AG09319 (cell line): ENCODE measurements around the gene ST3GAL4.
"Not testable (repeated sequence)": the region's sequence is repeated elsewhere in the genome, so short reads cannot be mapped to it uniquely, and the experiment has no call there.

ENCODE experiments used
- DNase-seq: peaks from one replicate; pipeline ENCODE4 v3.0.0-alpha.2; 2010; ENCODE audit warnings: low read depth; ENCODE audit errors: extremely low read depth
- CTCF ChIP-seq: IDR thresholded peaks from 2 replicates; pipeline ENCODE4 v1.5.1; 2011; ENCODE audit warnings: low read depth, mild to moderate bottlenecking, inconsistent platforms, low read length, moderate library complexity

ST3GAL4 gene

GRCh38 chr11:126362879-126363655, 7.6 kb downstream of the ST3GAL4 start:
- DNase-seq: no peak
- TF ChIP-seq CTCF: no peak

- no peak for DNase-seq
- TF ChIP-seq CTCF: no peak
These were observed 8.3 kb downstream of the ST3GAL4 start for GRCh38 chr11:126363706-126364248.

- DNase-seq: not testable (repeated sequence)
These were observed 9.2 kb downstream of the ST3GAL4 start for GRCh38 chr11:126364735-126365134.

- not testable (repeated sequence) for DNase-seq
These were observed 10.0 kb downstream of the ST3GAL4 start for GRCh38 chr11:126365508-126365907.

- no peak for DNase-seq
- no peak for TF ChIP-seq CTCF
These were observed 10.8 kb downstream of the ST3GAL4 start for GRCh38 chr11:126366064-126366822.

- not testable (repeated sequence) for DNase-seq
These were observed 11.6 kb downstream of the ST3GAL4 start for GRCh38 chr11:126366823-126367654.

- DNase-seq: not testable (repeated sequence)
These were observed 12.3 kb downstream of the ST3GAL4 start for GRCh38 chr11:126367806-126368205.

GRCh38 chr11:126368336-126369119, 13.0 kb downstream of the ST3GAL4 start:
- not testable (repeated sequence) for DNase-seq

GRCh38 chr11:126370016-126370415, 14.5 kb downstream of the ST3GAL4 start:
- DNase-seq: no peak
- no peak for TF ChIP-seq CTCF
